Globus pallidus (tissue), 1 donor: ENCODE measurements around the gene MFN2.
A peak's percentile ranks its signal among the peaks of the same experiment; 100 is the strongest.

ENCODE experiments used
- DNase-seq: peaks from one replicate; pipeline ENCODE4 v3.0.0-alpha.2; 2015; ENCODE audit warnings: low spot score

MFN2 gene

DNA sequence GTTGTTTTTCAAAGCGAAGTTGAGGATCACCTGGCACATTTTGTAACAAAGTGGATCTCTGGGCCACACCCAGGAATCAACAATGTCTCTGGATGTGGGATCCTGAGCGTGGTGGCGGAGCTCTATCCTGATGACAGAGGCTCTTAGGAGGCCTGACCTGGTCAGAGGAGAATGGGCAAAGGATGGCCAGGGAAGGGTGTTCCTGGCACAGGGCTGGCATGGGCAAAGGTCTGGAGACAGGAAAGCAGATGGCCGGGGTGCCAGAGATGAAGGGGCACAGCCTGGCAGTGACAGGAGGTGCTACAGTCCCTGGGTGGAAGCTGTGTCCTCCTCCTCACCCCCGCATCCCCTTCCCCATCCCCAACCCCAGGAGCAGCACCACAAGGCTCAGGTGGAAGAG lies 20.0 kb upstream of the MFN2 start:
- DNase-seq, result no peak

DNA sequence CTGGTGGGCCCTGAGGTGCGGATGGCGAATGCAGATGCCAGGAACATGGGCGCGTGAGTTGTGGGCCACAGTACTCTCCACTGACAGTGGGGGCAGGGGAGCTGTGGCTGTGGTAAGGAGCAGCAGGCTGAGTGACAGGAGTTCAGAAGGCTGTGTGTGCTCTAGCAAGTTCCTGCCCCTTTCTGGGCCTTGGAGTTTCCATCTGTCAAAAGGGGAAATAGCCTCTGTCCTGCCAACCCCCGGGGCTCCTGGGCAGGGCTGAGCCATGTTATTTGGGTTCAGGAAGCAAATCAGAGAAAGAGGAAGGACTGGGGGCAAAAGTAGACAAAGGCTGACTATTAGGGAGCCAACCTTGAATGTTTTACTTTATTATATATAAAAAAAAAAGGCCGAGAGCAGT lies 19.5 kb upstream of the MFN2 start:
- DNase-seq, result peak; percentile 51

DNA sequence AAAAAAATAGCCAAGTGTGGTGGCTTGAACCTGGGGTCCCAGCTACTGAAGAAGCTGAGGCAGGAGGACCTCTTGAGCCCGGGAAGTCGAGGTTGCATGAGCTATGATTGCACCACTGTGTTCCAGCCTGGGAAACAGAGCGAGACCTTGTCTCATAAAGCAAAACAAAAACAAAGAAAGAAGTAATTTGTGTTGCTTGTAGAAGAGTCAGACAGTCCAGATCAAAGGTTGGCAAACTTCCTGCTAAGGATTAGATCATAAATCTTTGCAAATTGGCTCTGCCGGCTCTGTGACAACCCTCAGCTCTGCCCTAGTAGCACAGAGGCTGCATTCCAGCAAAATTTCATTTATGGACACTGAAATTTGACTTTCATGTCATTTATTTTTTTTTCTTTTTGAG lies 19.0 kb upstream of the MFN2 start:
- DNase-seq, result peak; percentile 86

DNA sequence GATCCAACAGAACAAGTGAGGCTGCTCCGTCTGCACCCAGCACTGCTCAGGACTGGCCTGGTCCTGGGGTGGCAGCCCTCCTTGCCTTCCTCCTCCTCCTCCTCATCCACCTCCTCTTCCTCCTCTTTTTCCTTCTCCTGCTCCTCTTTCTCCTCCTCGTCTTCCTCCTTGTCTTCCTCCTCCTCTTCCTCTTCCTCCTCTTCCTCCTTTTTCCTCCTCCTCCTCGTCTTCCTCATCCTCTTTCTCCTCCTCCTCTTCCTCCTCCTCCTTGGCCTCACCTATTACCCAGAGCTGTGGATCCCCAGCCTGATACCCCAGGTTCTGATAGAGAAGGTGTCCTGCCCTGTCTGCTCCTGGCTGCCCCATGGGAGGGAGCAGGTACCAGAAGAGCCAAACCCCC lies 16.6 kb upstream of the MFN2 start:
- DNase-seq, result no peak

DNA sequence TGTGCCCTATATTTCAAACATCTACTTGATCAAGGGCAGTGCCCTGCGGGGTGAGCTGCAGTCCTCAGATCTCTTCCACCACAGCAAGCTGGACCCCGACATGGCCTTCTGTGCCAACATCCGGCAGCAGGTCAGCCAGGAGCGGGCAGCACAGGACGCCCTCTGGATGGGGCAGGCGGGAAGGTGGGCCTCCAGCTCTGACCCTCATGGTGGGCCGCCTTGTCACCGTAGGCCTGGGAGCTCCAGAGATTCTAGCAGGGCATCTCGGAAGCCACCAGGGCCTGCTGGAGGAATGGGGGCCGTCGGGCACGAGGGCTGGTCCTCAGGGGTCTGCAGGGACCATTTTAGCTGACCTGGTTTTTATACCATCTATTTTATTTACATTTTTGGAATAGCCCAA lies 15.6 kb upstream of the MFN2 start:
- DNase-seq, result no peak

DNA sequence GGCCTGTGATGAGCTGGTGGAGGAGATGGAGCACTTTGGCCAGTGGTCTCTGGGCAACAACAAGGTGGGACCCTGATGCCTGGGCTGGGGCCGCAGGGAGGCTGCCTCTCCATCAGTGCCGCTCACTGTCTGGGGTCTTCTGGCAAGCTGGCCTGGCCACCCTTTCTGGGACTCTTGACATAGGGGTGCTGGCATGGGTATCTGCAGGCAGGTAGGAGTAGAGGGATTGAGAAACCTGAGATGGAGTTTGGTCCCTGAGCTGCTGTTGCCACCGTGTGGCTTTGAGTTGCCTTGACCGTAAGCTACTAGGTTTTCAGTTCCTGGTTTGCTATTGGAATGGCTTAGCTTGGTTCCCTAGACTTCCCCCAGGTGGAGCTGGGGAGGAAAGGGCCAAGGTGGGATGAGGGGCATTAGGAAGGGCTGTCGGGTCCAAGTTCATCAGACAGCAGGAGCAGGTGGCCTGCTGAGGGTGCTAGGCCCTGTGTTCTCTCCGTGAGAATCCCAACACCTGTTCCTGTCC lies 13.2 kb upstream of the MFN2 start:
- DNase-seq, result peak; percentile 36

DNA sequence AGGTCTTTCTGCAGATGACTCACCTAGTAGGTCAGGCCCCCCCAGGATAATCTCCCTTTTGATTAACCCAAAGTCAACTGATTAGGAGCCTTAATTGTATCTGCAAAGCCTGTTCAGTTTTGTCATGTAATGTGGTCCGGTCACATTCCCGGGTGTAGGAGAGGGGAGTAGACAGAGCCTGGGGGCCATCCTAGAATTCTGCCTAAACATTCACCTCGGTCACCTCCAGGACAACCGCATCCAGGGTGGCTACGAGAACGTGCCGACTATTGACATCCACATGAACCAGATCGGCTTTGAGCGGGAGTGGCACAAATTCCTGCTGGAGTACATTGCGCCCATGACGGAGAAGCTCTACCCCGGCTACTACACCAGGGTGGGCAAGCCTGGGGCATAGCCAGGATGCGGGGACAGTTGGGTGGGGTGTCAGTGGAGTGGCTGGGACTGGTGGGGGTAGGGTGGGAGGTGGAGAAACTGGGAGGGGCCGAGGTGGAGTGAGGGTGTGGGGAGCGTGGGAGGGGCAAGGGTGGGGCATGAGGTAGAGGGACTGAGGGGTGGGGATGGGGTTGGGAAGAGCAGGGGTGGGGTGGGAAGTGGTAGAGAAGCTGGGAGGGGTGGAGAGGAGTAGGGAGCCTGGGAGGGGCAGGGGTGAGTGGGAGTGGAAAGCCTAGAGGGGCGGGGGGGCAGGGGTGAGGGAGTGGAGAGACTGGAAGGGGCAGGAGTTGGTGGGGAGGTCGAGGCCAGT lies 9.6 kb upstream of the MFN2 start:
- no peak for DNase-seq

DNA sequence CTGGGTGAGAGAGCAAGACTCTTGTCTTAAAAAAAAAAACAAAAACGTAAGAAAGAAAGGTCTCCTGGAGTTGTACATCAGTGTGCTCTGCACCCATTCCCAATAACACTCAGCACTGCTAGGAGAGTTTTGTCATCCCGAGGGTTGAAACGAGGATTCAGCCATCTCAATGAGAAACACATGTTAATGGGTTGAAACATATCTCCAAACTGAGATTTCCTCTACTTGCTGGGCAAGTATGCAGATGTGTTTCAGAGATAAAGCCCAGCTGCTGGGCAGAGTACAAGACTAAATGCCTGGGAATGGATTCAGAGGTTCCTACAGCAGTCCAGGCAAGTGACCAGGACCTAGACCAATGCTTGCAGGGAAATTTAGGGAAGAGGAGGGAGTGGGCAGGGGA lies 2.6 kb upstream of the MFN2 start:
- DNase-seq, result no peak

DNA sequence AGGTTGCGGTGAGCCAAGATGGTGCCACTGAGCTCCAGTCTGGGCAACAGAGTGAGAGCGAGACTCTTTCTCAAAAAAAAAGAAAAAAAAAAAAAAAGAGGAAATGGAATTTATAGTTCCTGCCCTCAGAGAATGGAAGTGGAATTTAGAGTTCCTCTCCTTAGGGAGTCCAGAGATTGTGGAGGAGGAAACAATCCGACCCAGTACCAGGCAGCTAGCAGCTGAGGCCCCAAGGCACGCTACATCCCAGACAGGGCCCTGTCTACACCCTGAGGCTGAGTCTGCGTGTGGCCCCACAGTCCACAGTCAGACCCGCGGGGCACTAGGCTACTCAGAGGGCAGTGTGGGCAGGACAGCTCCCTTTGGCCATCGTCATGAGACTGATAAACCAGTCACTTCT lies 1.9 kb upstream of the MFN2 start:
- DNase-seq, result no peak

DNA sequence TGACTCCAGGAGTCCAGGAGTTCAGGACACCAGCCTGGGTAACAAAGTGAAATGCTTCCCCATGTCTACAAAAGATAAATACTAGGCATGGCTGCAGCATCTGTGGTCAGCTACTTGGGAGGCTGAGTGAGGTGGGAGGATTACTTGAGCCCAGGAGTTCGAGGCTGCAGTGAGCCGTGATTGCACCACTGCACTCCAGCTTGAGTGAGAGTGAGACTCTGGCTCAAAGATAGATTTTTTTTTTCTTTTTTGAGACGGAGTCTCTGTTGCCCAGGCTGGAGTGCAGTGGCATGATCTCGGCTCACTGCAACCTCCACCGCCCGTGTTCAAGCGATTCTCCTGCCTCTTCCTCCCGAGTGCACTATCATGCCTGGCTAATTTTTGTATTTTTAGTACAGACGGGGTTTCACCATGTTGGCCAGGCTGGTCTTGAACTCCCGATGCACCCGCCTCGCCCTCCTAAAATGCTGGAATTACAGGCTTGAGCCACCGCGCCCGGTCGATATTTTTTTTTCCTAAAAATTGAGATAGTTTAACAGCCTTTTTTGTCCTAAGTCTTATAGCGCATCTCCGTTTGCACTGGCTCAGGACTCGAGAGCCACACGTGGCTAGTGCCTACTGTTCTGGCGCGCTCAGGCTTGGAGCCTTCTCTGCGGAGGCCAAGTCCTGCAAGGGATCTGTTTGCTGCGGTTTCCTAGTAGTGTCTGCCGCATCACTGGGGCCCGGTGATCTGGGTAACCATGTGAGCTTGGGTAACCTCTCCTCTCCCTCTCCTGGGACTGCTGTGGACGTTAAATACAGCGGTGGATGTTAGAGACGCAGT lies 1.0 kb upstream of the MFN2 start:
- DNase-seq, result no peak

DNA sequence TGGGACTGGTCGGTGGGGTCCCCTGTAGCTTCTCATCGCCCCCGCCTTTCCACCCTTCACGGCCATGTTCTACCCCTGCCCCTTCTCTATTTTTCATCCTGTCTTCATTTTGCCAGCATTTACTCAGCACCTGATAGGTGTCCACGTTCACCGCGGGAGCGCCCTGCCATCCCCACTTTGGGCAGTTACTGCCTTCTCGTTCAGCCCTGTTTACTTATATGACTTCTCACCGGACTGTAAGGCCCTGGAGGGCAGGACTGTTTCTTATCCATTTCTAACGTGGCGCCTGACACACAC lies 380 bp downstream of the MFN2 start:
- DNase-seq, result no peak

DNA sequence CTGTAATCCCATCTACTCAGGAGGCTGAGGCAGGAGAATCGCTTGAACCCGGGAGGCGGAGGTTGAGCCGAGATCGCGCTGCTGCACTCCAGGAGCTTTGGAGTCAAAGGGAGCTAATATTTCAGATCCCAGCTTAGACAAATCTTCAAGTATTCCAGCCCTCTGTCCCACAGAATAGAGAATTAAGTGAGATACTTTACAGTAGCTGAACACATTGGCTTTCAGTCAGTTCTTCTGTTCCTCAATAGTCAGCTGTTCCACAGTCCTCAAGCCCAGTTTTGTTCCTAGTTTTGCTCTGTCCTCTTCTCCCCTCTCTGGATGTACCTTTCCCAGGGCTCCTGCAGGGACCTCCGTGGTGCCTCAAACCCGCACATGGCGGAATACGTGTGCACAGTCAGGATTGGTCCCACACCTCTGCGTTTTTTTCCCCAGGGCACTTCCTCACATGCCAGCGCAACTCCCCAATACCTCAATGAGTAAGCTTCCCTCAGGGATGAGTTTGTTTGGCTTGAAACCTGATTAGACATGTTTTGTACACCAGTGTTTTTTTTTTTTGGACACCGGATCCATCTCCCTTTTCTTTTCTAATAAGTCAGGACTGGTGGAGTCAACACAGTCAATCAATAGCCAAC lies 1.2 kb downstream of the MFN2 start:
- DNase-seq, result no peak

DNA sequence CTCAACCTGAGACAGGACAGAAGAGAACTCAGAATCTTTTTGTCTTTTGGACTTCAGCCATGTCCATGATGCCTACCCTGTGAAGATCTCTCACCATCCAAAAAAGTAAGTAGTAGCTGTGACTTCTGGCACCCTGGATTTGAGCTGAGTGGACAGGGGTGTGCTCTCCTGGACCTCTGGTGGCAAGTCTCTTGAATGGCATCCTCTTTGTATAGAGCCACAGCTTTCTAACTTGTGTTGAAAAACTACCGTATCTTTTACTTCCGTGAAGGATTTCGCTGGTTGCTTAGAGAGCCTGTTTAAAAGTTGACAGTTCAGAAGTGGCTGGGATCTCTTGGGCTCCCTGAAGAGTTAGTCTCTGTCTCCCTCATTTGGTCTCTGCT lies 1.8 kb downstream of the MFN2 start:
- no peak for DNase-seq

DNA sequence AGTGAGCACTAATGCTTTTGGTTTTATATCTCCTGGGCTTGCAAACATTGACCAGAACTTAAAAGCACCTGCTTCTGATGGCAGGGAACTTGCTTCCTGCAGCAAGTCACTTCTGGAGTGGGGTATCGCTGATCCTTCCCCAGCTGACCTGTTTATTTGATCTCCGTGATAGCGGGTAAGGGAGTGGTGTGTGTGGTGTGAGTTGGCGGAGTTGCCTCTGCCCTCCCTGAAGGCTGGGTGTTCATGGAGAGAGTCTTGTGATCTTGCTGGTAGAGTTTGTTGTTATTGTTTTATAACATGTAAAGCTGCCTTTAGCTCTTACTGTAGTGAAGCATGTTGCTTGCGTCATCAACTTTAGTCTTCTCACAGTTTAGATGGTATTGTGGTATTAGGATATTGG lies 3.9 kb downstream of the MFN2 start:
- no peak for DNase-seq

DNA sequence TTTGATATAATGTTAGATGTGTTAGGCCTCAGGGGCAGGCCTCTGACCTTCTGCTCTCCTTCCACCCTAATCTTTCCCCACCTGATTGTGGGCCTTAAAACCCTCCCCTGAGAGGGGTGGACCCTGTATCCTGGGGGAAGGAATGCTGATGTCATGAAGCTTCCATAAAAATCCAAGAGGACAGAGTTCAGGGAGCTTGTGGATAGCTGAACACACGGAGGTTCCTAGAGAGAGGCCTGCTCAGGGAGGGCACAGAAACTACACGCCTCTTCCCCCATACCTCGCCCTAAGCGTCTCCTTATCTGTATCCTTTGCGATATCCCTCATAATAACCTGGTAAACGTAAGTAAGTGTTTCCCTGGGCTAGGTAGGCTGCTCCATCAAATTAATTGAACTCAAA lies 4.3 kb downstream of the MFN2 start:
- DNase-seq, result no peak

DNA sequence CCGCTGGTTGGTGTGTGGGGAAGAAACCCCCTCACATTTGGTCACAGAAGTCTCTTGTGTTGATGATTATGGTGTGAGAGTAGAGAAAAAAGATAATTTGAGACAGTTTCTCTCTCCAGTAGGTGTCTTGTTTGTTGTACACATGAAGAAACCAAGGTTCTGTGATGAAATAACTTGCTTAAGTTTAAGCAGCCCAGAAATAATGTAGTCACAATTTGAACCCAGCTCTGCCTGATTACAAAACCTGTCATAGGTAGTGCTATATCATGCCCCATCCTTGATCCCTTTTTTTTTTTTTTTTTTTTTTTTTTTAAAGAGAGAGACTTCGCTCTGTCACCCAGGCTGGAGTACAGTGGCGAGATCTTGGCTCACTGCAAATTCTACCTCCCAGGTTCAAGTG lies 4.9 kb downstream of the MFN2 start:
- no peak for DNase-seq

DNA sequence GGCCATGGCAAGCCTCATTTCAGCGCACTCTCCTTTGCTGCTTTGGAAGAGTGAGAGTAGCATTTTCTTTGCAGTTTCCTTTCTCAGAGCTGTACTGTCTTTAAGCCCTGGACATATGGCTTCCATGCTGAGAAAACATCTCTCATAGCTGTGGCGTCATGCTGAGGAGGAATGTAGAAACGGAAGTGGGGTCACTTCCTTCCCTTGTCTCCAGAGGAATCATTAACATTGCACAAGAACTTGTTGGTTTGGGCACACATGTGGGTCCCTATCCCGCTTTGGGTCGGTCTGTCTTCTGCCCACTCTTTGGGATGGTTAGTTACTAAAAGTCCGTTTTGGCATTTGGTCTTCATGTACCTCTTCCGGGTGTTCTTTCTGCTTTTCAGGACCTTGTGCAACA lies 5.6 kb downstream of the MFN2 start:
- no peak for DNase-seq

DNA sequence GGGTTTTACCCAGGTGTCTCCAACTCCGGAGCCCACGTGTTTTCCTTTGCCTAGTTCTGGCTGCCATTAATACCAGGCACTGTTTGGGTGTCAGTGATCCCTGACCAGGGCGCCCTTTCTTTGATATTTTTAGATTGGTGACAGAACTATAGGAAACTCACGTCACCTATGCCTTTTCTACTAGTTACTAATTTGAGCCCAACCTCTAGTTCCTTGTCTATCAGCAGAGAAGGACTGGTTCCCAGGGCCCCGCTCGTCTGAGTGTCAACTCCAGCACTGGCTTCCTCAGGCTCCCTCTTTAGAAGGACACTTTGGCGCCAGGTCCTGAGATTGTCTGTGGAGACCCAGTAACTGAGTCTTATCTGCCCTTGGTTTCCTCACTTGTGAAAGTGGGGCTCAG lies 9.4 kb downstream of the MFN2 start:
- DNase-seq, result no peak

DNA sequence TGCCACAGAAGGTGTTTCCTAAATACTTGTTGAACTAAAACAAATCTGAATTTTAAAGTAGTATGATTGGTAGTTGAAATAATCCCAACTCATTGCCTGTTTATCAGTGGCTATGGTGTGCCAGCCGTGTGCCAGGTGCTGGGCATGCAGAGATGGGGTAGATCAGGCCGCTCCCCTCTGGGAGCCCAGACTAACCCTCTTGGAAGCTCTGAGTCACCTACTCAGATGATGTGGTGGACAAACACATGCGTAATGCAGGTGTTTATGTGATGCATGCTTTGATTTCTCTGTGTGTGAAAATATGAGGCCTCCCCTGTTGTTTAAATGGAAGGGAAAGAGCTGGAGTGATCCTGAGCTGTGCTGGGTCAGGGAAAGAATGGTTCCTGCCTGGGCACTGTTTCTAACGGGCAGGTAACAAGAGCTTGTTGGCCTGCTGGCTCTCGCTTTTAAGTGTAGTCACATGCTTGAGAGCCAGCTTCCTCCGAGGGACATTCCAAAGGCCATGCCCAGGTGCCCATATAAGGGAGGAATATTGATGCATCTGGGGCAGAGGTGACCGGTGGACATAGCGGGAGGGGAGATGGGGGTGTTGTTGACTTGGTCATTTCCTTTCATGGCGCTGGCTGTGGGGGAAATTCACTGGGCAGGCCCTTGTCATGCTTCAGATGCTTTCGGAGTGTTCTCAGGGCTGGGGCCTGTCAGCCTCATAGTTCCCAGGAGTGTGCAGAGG lies 10.2 kb downstream of the MFN2 start:
- no peak for DNase-seq

DNA sequence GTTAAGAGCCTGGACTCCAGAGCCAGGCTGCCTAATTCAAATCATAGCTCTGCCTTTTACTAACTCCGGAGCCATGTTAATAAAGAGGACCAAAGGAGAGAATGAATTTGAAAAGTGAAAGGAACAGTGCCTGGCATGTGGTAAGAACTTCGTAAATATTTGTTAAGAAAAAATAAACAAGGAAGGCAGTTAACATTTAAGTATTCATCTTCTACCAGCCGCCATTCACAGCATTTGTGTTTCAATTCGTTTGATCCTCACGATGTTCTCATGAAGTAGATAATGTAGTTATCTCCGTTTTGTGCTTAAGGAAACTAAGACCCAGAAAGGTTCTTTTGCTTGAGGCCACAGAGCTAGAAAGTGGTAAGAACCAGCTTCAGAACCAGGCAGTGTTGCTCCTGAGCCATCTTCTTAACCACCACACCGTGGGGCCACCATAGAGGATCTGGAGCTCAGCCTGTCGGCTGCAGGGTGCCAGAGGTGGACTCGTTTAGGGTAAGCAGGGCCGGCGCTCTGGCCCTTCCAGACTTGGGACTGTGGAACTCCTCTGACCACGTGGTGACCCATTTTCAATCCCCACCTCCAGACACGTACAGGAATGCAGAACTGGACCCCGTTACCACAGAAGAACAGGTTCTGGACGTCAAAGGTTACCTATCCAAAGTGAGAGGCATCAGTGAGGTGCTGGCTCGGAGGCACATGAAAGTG lies 11.9 kb downstream of the MFN2 start:
- DNase-seq, result no peak

DNA sequence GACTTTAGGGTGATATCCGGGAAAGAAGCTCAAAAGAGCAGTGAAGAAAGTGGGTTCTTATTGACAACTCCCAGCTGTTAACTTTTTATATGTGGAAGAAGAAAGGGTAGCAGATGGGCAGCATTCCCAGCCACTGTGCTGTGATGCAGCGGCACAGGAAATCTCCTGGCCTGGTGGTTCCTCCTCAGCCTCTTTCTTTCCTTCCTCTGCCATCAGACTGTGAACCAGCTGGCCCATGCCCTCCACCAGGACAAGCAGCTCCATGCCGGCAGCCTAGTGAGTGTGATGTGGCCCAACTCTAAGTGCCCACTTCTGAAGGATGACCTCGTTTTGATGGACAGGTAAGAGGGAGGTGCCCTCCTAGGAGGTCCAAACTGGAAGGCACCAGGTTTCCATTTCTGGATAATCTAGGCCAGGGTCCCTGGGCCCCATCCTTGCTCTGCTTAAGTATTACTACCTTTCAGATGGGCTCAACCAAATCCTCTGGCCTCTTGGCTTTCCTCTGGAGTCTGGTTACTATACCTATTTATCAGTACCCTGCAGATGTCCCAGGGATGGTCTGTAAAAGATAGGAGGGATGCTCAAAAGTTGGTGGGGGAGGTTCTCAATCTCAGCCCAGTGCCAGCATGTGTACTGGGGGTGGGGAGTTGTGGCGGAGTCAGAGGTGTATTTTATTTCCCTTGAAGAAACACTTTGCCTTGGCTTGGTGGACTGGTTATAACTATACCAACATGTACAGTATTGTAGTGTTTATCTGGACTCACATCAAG lies 17.0 kb downstream of the MFN2 start:
- DNase-seq, result no peak
